MM.1S (cell line): ENCODE data around the gene TRMT1.

Experiments
- DNase-seq: peaks from one replicate; pipeline ENCODE4 v3.0.0-alpha.2; 2015
- H2AFZ ChIP-seq: fragments of 300-600 bp; sonication (generic); 2 replicates; pipeline ENCODE4 v1.6.0; 2016; ENCODE audit warnings: antibody characterized with exemption, low read length
- H3F3A ChIP-seq: fragments of 300-600 bp; sonication (generic); 2 replicates; pipeline ENCODE4 v1.6.1; 2016; ENCODE audit warnings: mild to moderate bottlenecking, antibody characterized with exemption, low read length, moderate library complexity, mixed read lengths; ENCODE audit not compliant: insufficient read depth
- H3K27ac ChIP-seq: fragments of 300-600 bp; sonication (generic); 2 replicates; pipeline ENCODE4 v1.5.1; 2016; ENCODE audit warnings: mild to moderate bottlenecking, low read length
- H3K27me3 ChIP-seq: fragments of 300-600 bp; sonication (generic); replicated peaks from 2 replicates; pipeline ENCODE4 v1.6.0; 2016; ENCODE audit warnings: low read length; ENCODE audit not compliant: insufficient read depth
- H3K36me3 ChIP-seq: fragments of 300-600 bp; sonication (generic); replicated peaks from 2 replicates; pipeline ENCODE4 v1.6.1; 2016; ENCODE audit warnings: mild to moderate bottlenecking, low read length, mixed read lengths; ENCODE audit not compliant: insufficient read depth
- H3K4me1 ChIP-seq: fragments of 300-600 bp; sonication (generic); 2 replicates; pipeline ENCODE4 v1.6.1; 2016; ENCODE audit warnings: low read length, mixed read lengths
- H3K4me2 ChIP-seq: fragments of 300-600 bp; sonication (generic); 2 replicates; pipeline ENCODE4 v1.6.0; 2016; ENCODE audit warnings: low read depth, low read length
- H3K4me3 ChIP-seq: fragments of 300-600 bp; sonication (generic); 2 replicates; pipeline ENCODE4 v1.5.1; 2016; ENCODE audit warnings: low read length, mixed read lengths
- H3K79me2 ChIP-seq: fragments of 300-600 bp; sonication (generic); 2 replicates; pipeline ENCODE4 v1.6.1; 2016; ENCODE audit warnings: mixed run types, low read length, mixed read lengths
- H3K9ac ChIP-seq: fragments of 300-600 bp; sonication (generic); 2 replicates; pipeline ENCODE4 v1.6.1; 2016; ENCODE audit warnings: low read length, mixed read lengths
- H3K9me2 ChIP-seq: fragments of 300-600 bp; sonication (generic); replicated peaks from 2 replicates; pipeline ENCODE4 v1.6.1; 2016; ENCODE audit warnings: mild to moderate bottlenecking, low read length, mixed read lengths; ENCODE audit not compliant: insufficient read depth
- H3K9me3 ChIP-seq: fragments of 300-600 bp; sonication (generic); replicated peaks from 2 replicates; pipeline ENCODE4 v1.6.1; 2016; ENCODE audit warnings: mild to moderate bottlenecking, low read length, mixed read lengths; ENCODE audit not compliant: insufficient read depth
- H4K20me1 ChIP-seq: fragments of 300-600 bp; sonication (generic); 2 replicates; pipeline ENCODE4 v1.6.1; 2016; ENCODE audit warnings: mild to moderate bottlenecking, low read length, moderate library complexity, mixed read lengths; ENCODE audit not compliant: insufficient read depth
- EZH2 ChIP-seq: fragments of 300-600 bp; sonication (generic); optimal IDR thresholded peaks from 2 replicates; pipeline ENCODE3; 2017; ENCODE audit warnings: low read depth, mild to moderate bottlenecking, antibody characterized with exemption, low read length, mixed read lengths
- EZH2phosphoT487 ChIP-seq: fragments of 300-600 bp; sonication (generic); IDR thresholded peaks from 2 replicates; pipeline ENCODE4 v1.6.1; 2018; ENCODE audit warnings: antibody characterized with exemption, low read length
- TF ChIP-seq, protein P1 (sequence below): fragments of 300-600 bp; sonication (generic); IDR thresholded peaks from 2 replicates; pipeline ENCODE4 v1.5.1; 2016; ENCODE audit warnings: antibody characterized with exemption, low read length, mixed read lengths

TRMT1 gene

GRCh38 chr19:13122275-13122878 is 5.8 kb upstream of the TRMT1 start:
- Histone ChIP-seq H3K9me2 (no peaks in the 10 kb centered on the region), H3K36me3 (no peaks in the 10 kb centered on the region), H4K20me1 (peaks cover 17% of the 10 kb centered on the region), H3K4me3 (no peak overlapping the region), H3K4me1 (peaks cover 7% of the 10 kb centered on the region), H3F3A (no peaks in the 10 kb centered on the region), H3K27ac (no peak overlapping the region), H3K79me2 (peaks cover 74% of the 10 kb centered on the region), H2AFZ (no peak overlapping the region), H3K27me3 (no peaks in the 10 kb centered on the region), H3K4me2 (no peak overlapping the region), H3K9me3 (no peaks in the 10 kb centered on the region), H3K9ac (no peak overlapping the region)
- TF ChIP-seq EZH2phosphoT487 (no peak), EZH2 (no peak)
- TF ChIP-seq, protein P1, sequence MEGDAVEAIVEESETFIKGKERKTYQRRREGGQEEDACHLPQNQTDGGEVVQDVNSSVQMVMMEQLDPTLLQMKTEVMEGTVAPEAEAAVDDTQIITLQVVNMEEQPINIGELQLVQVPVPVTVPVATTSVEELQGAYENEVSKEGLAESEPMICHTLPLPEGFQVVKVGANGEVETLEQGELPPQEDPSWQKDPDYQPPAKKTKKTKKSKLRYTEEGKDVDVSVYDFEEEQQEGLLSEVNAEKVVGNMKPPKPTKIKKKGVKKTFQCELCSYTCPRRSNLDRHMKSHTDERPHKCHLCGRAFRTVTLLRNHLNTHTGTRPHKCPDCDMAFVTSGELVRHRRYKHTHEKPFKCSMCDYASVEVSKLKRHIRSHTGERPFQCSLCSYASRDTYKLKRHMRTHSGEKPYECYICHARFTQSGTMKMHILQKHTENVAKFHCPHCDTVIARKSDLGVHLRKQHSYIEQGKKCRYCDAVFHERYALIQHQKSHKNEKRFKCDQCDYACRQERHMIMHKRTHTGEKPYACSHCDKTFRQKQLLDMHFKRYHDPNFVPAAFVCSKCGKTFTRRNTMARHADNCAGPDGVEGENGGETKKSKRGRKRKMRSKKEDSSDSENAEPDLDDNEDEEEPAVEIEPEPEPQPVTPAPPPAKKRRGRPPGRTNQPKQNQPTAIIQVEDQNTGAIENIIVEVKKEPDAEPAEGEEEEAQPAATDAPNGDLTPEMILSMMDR: no peak
- DNase-seq: no peak

- peaks cover 17% of the 10 kb centered on the region for H4K20me1 ChIP-seq
- no peak overlapping the region for H3K27ac ChIP-seq
- no peaks in the 10 kb centered on the region for H3K27me3 ChIP-seq
- no peaks in the 10 kb centered on the region for H3K36me3 ChIP-seq
- no peak overlapping the region for H3K4me3 ChIP-seq
- TF ChIP-seq, protein P1: no peak
- no peak for TF ChIP-seq EZH2phosphoT487
- TF ChIP-seq EZH2: no peak
- no peaks in the 10 kb centered on the region for H3K9me2 ChIP-seq
- H3K79me2 ChIP-seq: peaks cover 70% of the 10 kb centered on the region
- H3K9me3 ChIP-seq: no peaks in the 10 kb centered on the region
- no peak overlapping the region for H3K4me2 ChIP-seq
- H3K9ac ChIP-seq: no peak overlapping the region
- no peak for DNase-seq
- H3F3A ChIP-seq: peaks cover 5% of the 10 kb centered on the region
- H2AFZ ChIP-seq: no peak overlapping the region
- H3K4me1 ChIP-seq: peaks cover 7% of the 10 kb centered on the region
These were observed 5.2 kb upstream of the TRMT1 start for GRCh38 chr19:13121551-13122274.

- Histone ChIP-seq H4K20me1 (peaks cover 17% of the 10 kb centered on the region), H2AFZ (no peak overlapping the region), H3F3A (peaks cover 12% of the 10 kb centered on the region), H3K4me2 (no peak overlapping the region), H3K27me3 (no peaks in the 10 kb centered on the region), H3K9ac (no peak overlapping the region), H3K36me3 (no peaks in the 10 kb centered on the region), H3K9me3 (no peaks in the 10 kb centered on the region), H3K27ac (no peak overlapping the region), H3K4me1 (peaks cover 7% of the 10 kb centered on the region), H3K4me3 (no peak overlapping the region), H3K79me2 (peaks cover 71% of the 10 kb centered on the region), H3K9me2 (no peaks in the 10 kb centered on the region)
- TF ChIP-seq, protein P1: no peak
- TF ChIP-seq EZH2 (no peak), EZH2phosphoT487 (no peak)
- no peak for DNase-seq
These were observed 4.3 kb upstream of the TRMT1 start for GRCh38 chr19:13120817-13121216.
